A673 (cell line): ENCODE results near the gene MAPKAPK3. TPM values are rescaled to one million over a fixed set of nuclear protein-coding genes. Genes with fewer than 3 reads are reported as not detected.

Experiments
- BruUV-seq: library from RNA; stranded (reverse); fragments of 400-500 nt; replicated peaks from 2 replicates; lab custom pipeline; 2021; lab: Mats Ljungman, UMichigan
- CTCF ChIA-PET: fragments of 300-600 bp; sonication (Branson Sonifier 250); formaldehyde crosslinking; loops from one replicate; lab custom pipeline; 2022; ENCODE audit warnings: antibody characterized with exemption; lab: Charles Lee
- POLR2A ChIA-PET: fragments of 300-600 bp; sonication (Branson Sonifier 250); formaldehyde crosslinking; loops from one replicate; lab custom pipeline; 2022; ENCODE audit warnings: antibody characterized with exemption; ENCODE audit not compliant: low non-redundant PET; lab: Charles Lee
- DNase-seq: peaks from one replicate; pipeline ENCODE4 v3.0.0-alpha.2; 2015; ENCODE audit warnings: low spot score
- H3K27ac ChIP-seq: fragments of 200-600 bp; sonication (generic); 2 replicates; pipeline ENCODE4 v1.5.1; 2016; ENCODE audit warnings: mixed run types, low read depth, mild to moderate bottlenecking, mixed read lengths, antibody characterized with exemption, low read length; ENCODE audit not compliant: poor library complexity, severe bottlenecking
- H3K27me3 ChIP-seq: fragments of 200-600 bp; sonication (generic); replicated peaks from 2 replicates; pipeline ENCODE4 v1.6.1; 2017; ENCODE audit warnings: mixed run types, low read depth, mild to moderate bottlenecking, mixed read lengths, antibody characterized with exemption, low read length; ENCODE audit not compliant: insufficient read depth, poor library complexity
- H3K36me3 ChIP-seq: fragments of 200-600 bp; sonication (generic); 2 replicates; pipeline ENCODE4 v1.6.1; 2016; ENCODE audit warnings: mixed run types, mild to moderate bottlenecking, mixed read lengths, antibody characterized with exemption, low read length; ENCODE audit not compliant: insufficient read depth, poor library complexity, severe bottlenecking
- H3K4me1 ChIP-seq: fragments of 200-600 bp; sonication (generic); 2 replicates; pipeline ENCODE4 v1.6.1; 2017; ENCODE audit warnings: mixed run types, mild to moderate bottlenecking, mixed read lengths, antibody characterized with exemption, low read length; ENCODE audit not compliant: insufficient read depth, poor library complexity, severe bottlenecking
- H3K4me3 ChIP-seq: fragments of 200-600 bp; sonication (generic); 2 replicates; pipeline ENCODE4 v1.5.1; 2016; ENCODE audit warnings: low read depth, mixed run types, mild to moderate bottlenecking, mixed read lengths, low read length; ENCODE audit not compliant: poor library complexity, severe bottlenecking
- H3K9me3 ChIP-seq: fragments of 200-600 bp; sonication (generic); 2 replicates; pipeline ENCODE4 v1.6.1; 2016; ENCODE audit warnings: mixed run types, low read depth, mild to moderate bottlenecking, mixed read lengths, antibody characterized with exemption, low read length; ENCODE audit not compliant: poor library complexity, severe bottlenecking
- EZH2 ChIP-seq: fragments of 200-600 bp; sonication (generic); IDR thresholded peaks from 2 replicates; pipeline ENCODE4 v1.6.1; 2017; ENCODE audit warnings: borderline replicate concordance, low read depth, mild to moderate bottlenecking, mixed read lengths, antibody characterized with exemption, low read length; ENCODE audit not compliant: poor library complexity, severe bottlenecking
- intact Hi-C: fragments of 100-400 bp; cut with micrococcal nuclease; formaldehyde crosslinking; loops from one replicate; pipeline ENCODE4 v1.10.0; 2022; ENCODE audit not compliant: unreplicated experiment
- total RNA-seq: library from RNA; stranded (reverse); gene quantifications from 2 replicates; pipeline ENCODE4 v1.2.3, GENCODE V29; 2021
- TF ChIP-seq, protein P1 (sequence below): fragments of 300-800, 200-600 bp; sonication (generic); conservative IDR thresholded peaks from 2 replicates; pipeline ENCODE4 v1.5.1; 2017; ENCODE audit warnings: low read depth, mild to moderate bottlenecking, antibody characterized with exemption, low read length, moderate library complexity, mixed read lengths

MAPKAPK3 gene
- total RNA-seq, 1 experiment from 2014 or later = 15.8 TPM

DNA sequence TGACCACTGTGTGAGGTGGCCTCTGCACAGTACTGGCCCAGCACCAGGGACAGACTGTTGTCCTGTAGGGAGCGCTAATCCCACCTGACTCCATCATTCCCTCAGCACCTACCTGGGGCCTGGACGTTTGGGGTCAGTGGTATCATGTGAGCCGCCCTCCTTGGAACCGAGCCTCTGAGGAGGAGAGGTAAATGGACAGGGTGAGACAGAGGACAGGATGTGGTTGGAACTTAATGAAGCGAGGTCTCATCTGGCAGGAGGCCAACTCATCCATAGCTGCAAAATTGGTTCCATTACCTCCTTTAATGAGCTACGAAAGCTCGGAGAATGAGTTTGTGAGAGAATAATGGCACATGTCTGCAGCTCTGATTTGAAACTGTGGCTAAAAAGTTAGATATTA is 13.9 kb downstream of the MAPKAPK3 start:
- BruUV-seq = no TSS peak
- POLR2A ChIA-PET = interaction anchor here (0.6 kb wide), 1 partner anchor 32 kb away, joined by 3 read pairs; no protein-coding TSS in a partner anchor
- H3K27ac ChIP-seq = no peak overlapping the region
- H3K36me3 ChIP-seq = no peaks in the 10 kb centered on the region
- no peaks in the 10 kb centered on the region for H3K9me3 ChIP-seq
- H3K27me3 ChIP-seq = no peaks in the 10 kb centered on the region
- intact Hi-C loops = no loop called here
- H3K4me1 ChIP-seq = peaks cover under 1% of the 10 kb centered on the region
- DNase-seq = no peak
- no peak overlapping the region for H3K4me3 ChIP-seq
- no peak for TF ChIP-seq EZH2
- TF ChIP-seq, protein P1, sequence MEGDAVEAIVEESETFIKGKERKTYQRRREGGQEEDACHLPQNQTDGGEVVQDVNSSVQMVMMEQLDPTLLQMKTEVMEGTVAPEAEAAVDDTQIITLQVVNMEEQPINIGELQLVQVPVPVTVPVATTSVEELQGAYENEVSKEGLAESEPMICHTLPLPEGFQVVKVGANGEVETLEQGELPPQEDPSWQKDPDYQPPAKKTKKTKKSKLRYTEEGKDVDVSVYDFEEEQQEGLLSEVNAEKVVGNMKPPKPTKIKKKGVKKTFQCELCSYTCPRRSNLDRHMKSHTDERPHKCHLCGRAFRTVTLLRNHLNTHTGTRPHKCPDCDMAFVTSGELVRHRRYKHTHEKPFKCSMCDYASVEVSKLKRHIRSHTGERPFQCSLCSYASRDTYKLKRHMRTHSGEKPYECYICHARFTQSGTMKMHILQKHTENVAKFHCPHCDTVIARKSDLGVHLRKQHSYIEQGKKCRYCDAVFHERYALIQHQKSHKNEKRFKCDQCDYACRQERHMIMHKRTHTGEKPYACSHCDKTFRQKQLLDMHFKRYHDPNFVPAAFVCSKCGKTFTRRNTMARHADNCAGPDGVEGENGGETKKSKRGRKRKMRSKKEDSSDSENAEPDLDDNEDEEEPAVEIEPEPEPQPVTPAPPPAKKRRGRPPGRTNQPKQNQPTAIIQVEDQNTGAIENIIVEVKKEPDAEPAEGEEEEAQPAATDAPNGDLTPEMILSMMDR = no peak
- CTCF ChIA-PET = no interaction called here

DNA sequence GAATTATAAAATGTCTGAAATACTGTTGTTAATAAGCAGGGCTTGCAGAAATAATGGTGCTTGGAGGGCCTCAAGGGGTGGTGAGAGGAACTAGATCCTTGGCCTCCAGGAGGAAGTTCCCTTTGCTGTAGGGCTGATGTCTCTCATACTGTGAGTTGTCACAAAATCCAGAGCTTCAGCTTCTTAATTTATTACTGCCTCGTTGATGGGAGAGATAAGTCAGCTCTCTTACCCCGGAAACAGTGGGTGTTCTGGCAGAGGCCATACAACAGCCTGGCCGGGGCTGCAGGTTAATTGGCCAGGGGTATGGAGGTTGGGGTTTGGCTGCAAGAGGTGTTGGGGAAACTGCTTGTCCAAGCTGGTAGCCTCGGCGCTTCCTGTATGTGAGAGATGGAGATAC is 15.5 kb downstream of the MAPKAPK3 start:
- POLR2A ChIA-PET = no interaction called here
- BruUV-seq = no TSS peak
- Histone ChIP-seq H3K27me3 (no peaks in the 10 kb centered on the region), H3K9me3 (no peaks in the 10 kb centered on the region), H3K27ac (no peak overlapping the region), H3K36me3 (no peaks in the 10 kb centered on the region), H3K4me1 (no peaks in the 10 kb centered on the region), H3K4me3 (no peak overlapping the region)
- CTCF ChIA-PET = no interaction called here
- DNase-seq = peak; percentile 12
- TF ChIP-seq, protein P1 = no peak
- TF ChIP-seq EZH2 = no peak
- intact Hi-C loops = no loop called here

DNA sequence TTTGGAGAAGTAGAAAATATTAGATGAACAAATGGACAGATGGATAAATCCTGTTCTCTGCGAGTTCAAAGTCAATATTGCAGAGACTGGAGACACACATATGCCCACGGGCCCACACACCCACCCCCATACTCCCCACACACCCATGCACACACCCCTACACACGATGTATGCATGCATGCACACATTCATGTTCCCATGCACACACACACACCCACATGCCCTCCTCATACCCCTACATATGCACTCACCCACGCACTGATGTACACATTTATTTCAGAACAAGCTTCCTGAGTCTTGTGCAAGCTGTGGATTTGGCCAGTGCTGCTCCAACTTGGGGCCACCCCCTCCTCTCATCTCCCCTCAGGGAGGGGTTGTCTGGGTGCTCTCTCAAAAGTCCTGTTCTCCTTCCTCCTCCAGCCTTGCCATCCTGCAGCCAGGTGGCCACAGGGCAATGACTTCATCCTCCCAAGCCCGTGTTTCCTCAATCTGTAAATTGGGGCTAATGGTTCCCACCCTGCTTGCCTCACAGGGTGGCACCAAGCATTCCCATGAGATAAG is 16.4 kb downstream of the MAPKAPK3 start:
- ChIA-PET CTCF (no interaction called here), POLR2A (no interaction called here)

More for the DNA sequence above, 16.4 kb downstream of the MAPKAPK3 start:
- no TSS peak for BruUV-seq
- H3K4me3 ChIP-seq = no peak overlapping the region
- H3K27me3 ChIP-seq = no peaks in the 10 kb centered on the region
- no peaks in the 10 kb centered on the region for H3K36me3 ChIP-seq
- no peak overlapping the region for H3K27ac ChIP-seq
- H3K4me1 ChIP-seq = no peaks in the 10 kb centered on the region
- no peaks in the 10 kb centered on the region for H3K9me3 ChIP-seq
- intact Hi-C loops = no loop called here
- DNase-seq = no peak
- TF ChIP-seq, protein P1 = no peak
- no peak for TF ChIP-seq EZH2
